Neural cell (in vitro differentiated cells): ENCODE measurements around the gene IQCN. TPM values are rescaled to one million over a fixed set of nuclear protein-coding genes. Genes with fewer than 3 reads are reported as not detected.
A peak's percentile ranks its signal among the peaks of the same experiment; 100 is the strongest.

Source experiments
- H2AFZ ChIP-seq: fragments of 200-600, 300-800 bp; sonication (generic), shearing (Covaris generic); 2 replicates; pipeline ENCODE4 v1.6.0; 2014; ENCODE audit warnings: low read depth, mild to moderate bottlenecking, antibody characterized with exemption, low read length, moderate library complexity
- H3F3A ChIP-seq: fragments of 200-600 bp; shearing (Covaris generic); 2 replicates; pipeline ENCODE4 v1.6.1; 2016; ENCODE audit warnings: mild to moderate bottlenecking, moderate library complexity, mixed read lengths, antibody characterized with exemption, low read length; ENCODE audit not compliant: insufficient read depth, poor library complexity, severe bottlenecking
- H3K27ac ChIP-seq: fragments of 200-600, 300-800 bp; sonication (generic), shearing (Covaris generic); 2 replicates; pipeline ENCODE4 v1.5.1; 2014; ENCODE audit warnings: mild to moderate bottlenecking, low read length, moderate library complexity
- H3K27me3 ChIP-seq: fragments of 300-800, 200-600 bp; sonication (generic), shearing (Covaris generic); 2 replicates; pipeline ENCODE4 v1.6.0; 2014; ENCODE audit warnings: mild to moderate bottlenecking, low read depth, low read length, moderate library complexity; ENCODE audit not compliant: insufficient read depth
- H3K36me3 ChIP-seq: fragments of 300-800, 200-600 bp; sonication (generic), shearing (Covaris generic); 2 replicates; pipeline ENCODE4 v1.5.1; 2014; ENCODE audit warnings: mild to moderate bottlenecking, antibody characterized with exemption, low read length, moderate library complexity; ENCODE audit not compliant: insufficient read depth
- H3K4me2 ChIP-seq: fragments of 300-800, 200-600 bp; sonication (generic), shearing (Covaris generic); 2 replicates; pipeline ENCODE4 v1.6.0; 2014; ENCODE audit warnings: mild to moderate bottlenecking, low read length
- H3K4me3 ChIP-seq: fragments of 300-800, 200-600 bp; sonication (generic), shearing (Covaris generic); 2 replicates; pipeline ENCODE4 v1.5.1; 2014; ENCODE audit warnings: mild to moderate bottlenecking, low read length, moderate library complexity
- H3K79me2 ChIP-seq: fragments of 200-600 bp; shearing (Covaris generic); replicated peaks from 2 replicates; pipeline ENCODE4 v1.6.0; 2014; ENCODE audit warnings: mild to moderate bottlenecking, low read length, moderate library complexity; ENCODE audit not compliant: insufficient read depth
- H3K9ac ChIP-seq: fragments of 300-800, 200-600 bp; sonication (generic), shearing (Covaris generic); 2 replicates; pipeline ENCODE4 v1.6.1; 2016; ENCODE audit warnings: mild to moderate bottlenecking, low read length, mixed read lengths
- H3K9me2 ChIP-seq: fragments of 200-600 bp; shearing (Covaris generic); 2 replicates; pipeline ENCODE4 v1.6.1; 2016; ENCODE audit warnings: mild to moderate bottlenecking, low read length, mixed read lengths; ENCODE audit not compliant: insufficient read depth
- H3K9me3 ChIP-seq: fragments of 200-600, 300-800 bp; sonication (generic), shearing (Covaris generic); 2 replicates; pipeline ENCODE4 v1.6.1; 2016; ENCODE audit warnings: mild to moderate bottlenecking, mixed run types, low read length, moderate library complexity, mixed read lengths
- H4K20me1 ChIP-seq: fragments of 200-600 bp; shearing (Covaris generic); 2 replicates; pipeline ENCODE4 v1.6.1; 2016; ENCODE audit warnings: mild to moderate bottlenecking, mixed run types; ENCODE audit not compliant: insufficient read depth
- CTCF ChIP-seq: fragments of 450-650 bp; IDR thresholded peaks from 2 replicates; pipeline ENCODE4 v1.5.1; 2014; ENCODE audit warnings: antibody characterized with exemption, mild to moderate bottlenecking, moderate library complexity; ENCODE audit not compliant: poor library complexity, severe bottlenecking
- EZH2 ChIP-seq: fragments of 200-600, 300-800 bp; shearing (Covaris generic), sonication (generic); IDR thresholded peaks from 2 replicates; pipeline ENCODE4 v1.6.1; 2014; ENCODE audit warnings: antibody characterized with exemption, low read length, borderline replicate concordance, mild to moderate bottlenecking; ENCODE audit not compliant: insufficient read depth, poor library complexity, severe bottlenecking
- MXI1 ChIP-seq: fragments of 450-650 bp; conservative IDR thresholded peaks from 2 replicates; pipeline ENCODE4 v1.6.1; 2014; ENCODE audit warnings: antibody characterized with exemption, mild to moderate bottlenecking; ENCODE audit not compliant: poor library complexity, severe bottlenecking
- POLR2AphosphoS5 ChIP-seq: IDR thresholded peaks from 2 replicates; pipeline ENCODE4 v1.6.1; 2012
- RAD21 ChIP-seq: fragments of 450-650 bp; conservative IDR thresholded peaks from 2 replicates; pipeline ENCODE4 v1.6.1; 2014; ENCODE audit warnings: antibody characterized with exemption, mild to moderate bottlenecking, moderate library complexity
- REST ChIP-seq: IDR thresholded peaks from 2 replicates; pipeline ENCODE4 v1.6.1; 2012; ENCODE audit warnings: borderline replicate concordance
- SMC3 ChIP-seq: fragments of 450-650 bp; conservative IDR thresholded peaks from 2 replicates; pipeline ENCODE4 v1.6.1; 2014; ENCODE audit warnings: antibody characterized with exemption, mild to moderate bottlenecking, moderate library complexity; ENCODE audit not compliant: poor library complexity
- TAF1 ChIP-seq: IDR thresholded peaks from 2 replicates; pipeline ENCODE4 v1.6.1; 2012; ENCODE audit warnings: low read depth
- polyA plus RNA-seq: library from polyadenylated mRNA; depleted of rRNA; stranded (reverse); fragments of >200 nt; gene quantifications from 2 replicates; pipeline ENCODE4 v1.2.3, GENCODE V29; 2014

The IQCN gene
- polyA plus RNA-seq, 1 donor from 2014 or later: 2.5 TPM

DNA sequence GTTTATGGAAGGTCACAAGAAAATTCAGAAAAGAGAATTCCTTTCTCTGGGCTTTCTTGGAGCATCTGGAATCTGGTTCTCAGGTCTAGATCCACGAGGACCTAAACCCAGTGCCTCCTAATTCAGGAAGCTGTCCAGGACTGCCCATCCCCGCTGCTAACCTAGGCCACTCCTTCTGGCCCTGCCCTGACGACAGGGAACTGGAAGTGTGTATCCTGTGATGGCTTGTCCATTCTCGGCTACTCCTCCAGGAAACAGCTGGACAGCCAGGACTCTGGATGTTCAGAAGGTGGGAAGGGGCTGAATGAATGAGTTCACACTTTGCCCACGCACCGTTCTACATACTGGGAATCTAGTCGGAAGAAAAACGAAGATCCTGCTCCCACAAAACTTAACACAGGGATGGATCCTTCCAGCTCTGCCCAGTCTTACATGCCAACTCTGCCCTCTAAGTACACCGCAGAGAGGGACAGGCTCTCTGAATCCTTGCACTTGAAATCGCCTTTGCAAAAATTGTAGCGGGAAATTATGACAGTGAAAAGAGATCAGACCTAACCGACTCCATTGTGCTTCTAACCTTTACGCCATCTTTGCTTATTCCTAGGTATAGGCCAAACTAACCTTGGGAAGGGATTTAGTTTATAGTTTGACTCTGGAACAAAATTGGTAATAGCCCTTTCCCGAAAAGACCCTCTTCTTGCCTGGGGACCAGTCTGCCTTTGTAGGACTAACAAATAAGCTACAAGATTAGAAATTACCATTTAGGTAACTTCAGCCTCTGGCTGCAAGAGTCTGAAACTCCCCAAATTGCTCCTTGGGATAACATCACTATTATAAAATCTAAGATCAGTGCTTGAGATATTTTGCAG, 46.8 kb upstream of the IQCN start:
- Histone ChIP-seq H3K4me2 (no peak overlapping the region), H3K36me3 (no peaks in the 10 kb centered on the region), H3K27ac (no peak overlapping the region), H3K9me2 (no peaks in the 10 kb centered on the region), H2AFZ (no peak overlapping the region), H3K4me3 (peak overlapping the region; percentile 91), H3K79me2 (peaks cover 17% of the 10 kb centered on the region), H3F3A (no peaks in the 10 kb centered on the region), H4K20me1 (no peaks in the 10 kb centered on the region), H3K9me3 (no peaks in the 10 kb centered on the region), H3K27me3 (no peaks in the 10 kb centered on the region), H3K9ac (no peak overlapping the region)
- TF ChIP-seq CTCF (no peak), MXI1 (no peak), POLR2AphosphoS5 (no peak), SMC3 (no peak), RAD21 (no peak), REST (no peak), EZH2 (no peak), TAF1 (no peak)

DNA sequence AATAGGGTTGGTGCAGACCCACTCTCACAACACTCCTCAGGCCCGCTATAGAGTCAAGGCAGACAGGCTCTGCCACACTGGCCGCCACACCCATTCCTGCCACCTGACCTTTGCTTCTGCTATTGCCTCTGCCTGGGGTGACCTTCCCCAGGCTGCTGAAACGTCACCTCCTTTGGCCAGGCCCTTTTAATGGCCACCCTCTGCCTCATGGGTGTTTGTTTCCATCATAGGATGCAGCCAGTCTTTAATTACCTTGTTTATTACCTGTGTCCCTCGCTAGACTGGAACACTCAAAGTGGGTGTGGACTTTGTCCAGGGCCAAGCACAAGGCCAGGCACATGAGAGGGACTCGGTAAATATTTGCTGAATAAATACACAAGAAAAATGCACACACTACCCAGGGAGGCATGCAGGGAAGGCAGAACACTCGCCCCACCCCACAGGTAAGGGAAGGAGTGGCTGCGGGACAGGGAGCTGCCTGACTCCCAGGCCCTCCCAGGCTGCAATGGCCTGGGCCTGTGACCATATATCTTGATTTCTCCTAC, 45.4 kb upstream of the IQCN start:
- Histone ChIP-seq H3K27ac (no peak overlapping the region), H3K4me2 (no peak overlapping the region), H4K20me1 (no peaks in the 10 kb centered on the region), H3K9ac (no peak overlapping the region), H3K27me3 (no peaks in the 10 kb centered on the region), H3K36me3 (no peaks in the 10 kb centered on the region), H3K9me3 (no peaks in the 10 kb centered on the region), H3K9me2 (no peaks in the 10 kb centered on the region), H3K4me3 (no peak overlapping the region), H2AFZ (no peak overlapping the region), H3F3A (no peaks in the 10 kb centered on the region), H3K79me2 (peaks cover 17% of the 10 kb centered on the region)
- TF ChIP-seq RAD21 (no peak), CTCF (no peak), POLR2AphosphoS5 (no peak)
